ENCODE data around the gene PDZD2.

The PDZD2 gene

GRCh38 chr5:31976169-31976568 lies 337.2 kb downstream of the PDZD2 start:
- DNase-seq (ENCODE audit: low read depth in 2 of 2), result no peak

DNA sequence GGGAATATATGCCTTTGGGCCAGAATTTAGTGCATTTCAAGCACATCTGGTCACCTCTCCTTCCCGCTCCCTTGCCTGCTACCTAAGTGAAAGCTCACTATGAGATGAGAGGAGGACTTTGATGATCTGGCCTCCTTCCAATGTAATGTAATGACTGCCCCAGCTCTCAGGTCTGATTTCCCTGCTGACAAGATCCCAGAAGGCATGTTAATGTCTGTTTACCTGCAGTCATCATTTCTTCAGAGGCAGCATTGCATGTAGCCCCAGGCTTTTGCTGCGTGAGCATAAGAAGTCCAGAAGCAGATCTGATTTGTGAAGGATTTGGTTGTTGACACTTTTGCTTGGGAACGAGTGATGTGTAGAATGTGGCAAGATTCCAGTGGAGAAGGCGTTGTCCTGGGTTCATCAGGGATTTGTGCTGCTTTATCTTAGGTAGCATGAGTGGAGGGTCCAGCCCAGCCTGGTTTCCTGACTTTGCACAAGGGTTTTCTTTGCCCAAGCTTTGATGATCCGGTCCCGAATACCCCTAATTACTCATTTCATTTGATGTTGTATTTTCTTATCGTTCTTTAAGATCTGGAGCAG lies 342.5 kb downstream of the PDZD2 start:
- DNase-seq (ENCODE audit: low read depth in 2 of 2), result no peak

DNA sequence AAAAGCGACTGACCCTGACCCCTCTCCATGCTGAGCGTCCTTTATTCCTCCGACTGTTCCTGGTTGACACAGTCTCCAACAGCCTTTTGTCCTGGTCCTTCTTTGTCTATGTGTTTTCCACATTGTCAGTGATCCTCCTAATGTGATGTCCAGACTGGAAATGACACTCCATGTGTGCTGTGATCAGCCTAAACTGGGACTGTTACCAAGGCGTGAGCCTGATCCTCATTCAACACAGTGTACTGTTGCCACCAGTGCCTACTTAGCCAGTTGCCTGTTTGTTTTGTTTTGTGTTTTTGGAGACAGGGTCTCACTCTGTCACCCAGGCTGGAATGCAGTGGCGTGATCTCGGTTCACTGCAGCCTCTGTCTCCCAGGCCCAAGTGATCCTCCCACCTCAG lies 343.1 kb downstream of the PDZD2 start:
- DNase-seq (ENCODE audit: low read depth in 2 of 2), result no peak

DNA sequence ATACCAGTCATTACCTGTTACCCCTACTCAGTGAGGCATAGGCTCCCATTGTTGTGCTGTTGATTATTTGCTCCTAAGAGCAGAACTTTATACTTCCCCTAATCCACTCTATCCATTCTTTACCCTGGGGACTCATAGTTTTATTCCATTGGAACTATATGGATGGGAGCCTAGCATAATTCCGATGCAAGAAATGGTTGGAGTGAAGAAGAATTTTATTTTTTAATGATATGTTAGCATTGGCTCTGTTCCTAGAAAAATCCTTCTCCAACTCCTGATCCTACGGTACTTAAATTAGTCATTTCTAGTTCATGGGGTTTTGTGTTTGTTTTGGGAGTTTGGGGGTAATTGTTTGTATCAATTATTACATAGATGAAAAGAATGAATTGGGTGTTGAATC lies 343.7 kb downstream of the PDZD2 start:
- DNase-seq (ENCODE audit: low read depth in 2 of 2), result no peak

GRCh38 chr5:31983851-31984250 lies 344.9 kb downstream of the PDZD2 start:
- DNase-seq (ENCODE audit: low read depth in 2 of 2), result no peak

- DNase-seq (ENCODE audit: low read depth in 2 of 2), result no peak
Observed at GRCh38 chr5:31984691-31985090, 345.8 kb downstream of the PDZD2 start.

DNA sequence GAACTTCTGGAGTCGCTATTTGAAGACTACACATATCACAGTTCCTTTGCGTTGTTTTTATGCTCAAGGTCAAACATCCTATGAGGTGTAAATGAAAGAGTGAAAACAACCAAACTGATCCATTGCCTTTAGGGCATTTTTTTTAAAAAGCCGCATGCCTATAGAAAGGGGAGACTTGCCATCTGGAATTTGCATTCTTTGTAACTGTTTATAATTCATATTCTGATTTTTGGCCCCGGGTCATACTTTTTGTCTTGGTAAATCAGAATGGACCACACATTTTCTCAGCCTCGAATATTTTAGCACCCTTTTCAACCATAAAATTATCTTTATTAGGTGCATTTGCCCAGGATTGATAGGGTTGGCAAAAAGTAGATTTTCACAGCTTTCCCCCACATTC lies 347.2 kb downstream of the PDZD2 start:
- no peak for DNase-seq (ENCODE audit: low read depth in 2 of 2)

GRCh38 chr5:31987985-31988710 lies 349.2 kb downstream of the PDZD2 start:
- no peak for DNase-seq (ENCODE audit: low read depth in 2 of 2)

DNA sequence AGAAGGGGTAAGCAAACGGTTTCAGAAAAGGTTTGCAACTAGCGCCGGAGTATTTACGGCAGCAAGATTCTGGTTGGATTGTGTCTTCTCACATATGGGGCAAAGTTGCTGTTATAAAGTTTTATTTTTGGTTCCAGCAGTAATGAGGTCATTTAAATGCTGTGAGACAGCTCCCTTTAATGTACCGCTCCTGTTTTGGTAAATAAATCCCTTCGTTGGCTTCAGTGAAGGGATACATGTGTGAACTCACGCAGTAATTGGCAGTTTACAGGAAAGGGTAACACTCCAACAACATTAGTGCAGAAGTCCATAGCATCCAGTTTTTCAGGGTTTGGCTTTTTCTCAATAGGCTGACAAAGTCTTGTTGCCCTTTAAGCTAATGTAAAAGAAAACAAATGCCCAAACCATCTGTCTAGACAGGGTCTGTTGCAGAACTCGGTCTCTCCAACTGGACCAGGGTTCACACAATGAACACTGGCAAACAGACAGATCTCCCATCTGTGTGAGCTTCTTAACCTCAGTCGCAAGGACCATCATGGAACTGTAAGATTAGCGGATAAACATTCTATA lies 351.2 kb downstream of the PDZD2 start:
- DNase-seq (ENCODE audit: low read depth in 2 of 2), result no peak

GRCh38 chr5:31990701-31991110 lies 351.8 kb downstream of the PDZD2 start:
- DNase-seq (ENCODE audit: low read depth in 2 of 2), result no peak

- DNase-seq (ENCODE audit: low read depth in 2 of 2), result no peak
Observed at GRCh38 chr5:31992377-31992776, 353.4 kb downstream of the PDZD2 start.

- DNase-seq (ENCODE audit: low read depth in 2 of 2), result no peak
Observed at GRCh38 chr5:31993165-31993961, 354.4 kb downstream of the PDZD2 start.

DNA sequence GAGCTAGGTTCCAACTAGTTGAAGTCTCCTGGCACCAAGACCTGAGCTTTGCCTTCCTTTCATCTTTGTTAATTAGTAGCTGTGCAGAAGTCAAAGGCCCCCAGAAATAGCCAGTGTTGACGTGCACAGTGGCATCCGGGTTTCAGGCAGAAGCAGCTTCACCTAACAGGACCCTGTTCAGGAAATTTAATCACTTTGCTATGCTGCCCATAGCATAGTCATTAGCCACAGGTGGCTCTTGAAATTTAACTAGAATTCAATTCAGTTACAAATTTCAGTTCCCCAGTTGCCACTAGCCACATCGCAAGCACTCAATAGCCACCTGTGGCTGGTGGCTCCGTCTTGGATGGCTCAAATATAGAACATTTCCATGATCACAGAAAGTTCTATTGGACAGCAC lies 356.1 kb downstream of the PDZD2 start:
- no peak for DNase-seq (ENCODE audit: low read depth in 2 of 2)

DNA sequence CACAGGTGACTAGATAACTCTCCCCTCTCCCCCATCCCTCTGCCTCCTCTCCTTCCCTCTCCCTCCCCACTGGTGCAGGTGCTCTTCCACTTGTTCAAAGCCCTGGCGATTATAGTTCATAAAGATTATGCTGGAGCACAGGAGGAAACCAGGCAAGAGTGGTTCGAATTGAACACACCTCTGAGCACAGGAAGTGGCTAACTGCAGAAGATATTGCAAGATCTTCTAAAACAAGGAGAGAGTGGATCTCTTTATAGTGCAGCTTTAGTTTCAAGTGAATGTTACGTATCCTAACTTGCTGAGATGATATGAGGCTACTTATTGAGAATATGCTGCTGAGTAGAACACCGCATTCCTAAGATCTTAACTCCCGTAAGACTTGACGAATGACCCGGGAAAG lies 356.8 kb downstream of the PDZD2 start:
- no peak for DNase-seq (ENCODE audit: low read depth in 2 of 2)

DNA sequence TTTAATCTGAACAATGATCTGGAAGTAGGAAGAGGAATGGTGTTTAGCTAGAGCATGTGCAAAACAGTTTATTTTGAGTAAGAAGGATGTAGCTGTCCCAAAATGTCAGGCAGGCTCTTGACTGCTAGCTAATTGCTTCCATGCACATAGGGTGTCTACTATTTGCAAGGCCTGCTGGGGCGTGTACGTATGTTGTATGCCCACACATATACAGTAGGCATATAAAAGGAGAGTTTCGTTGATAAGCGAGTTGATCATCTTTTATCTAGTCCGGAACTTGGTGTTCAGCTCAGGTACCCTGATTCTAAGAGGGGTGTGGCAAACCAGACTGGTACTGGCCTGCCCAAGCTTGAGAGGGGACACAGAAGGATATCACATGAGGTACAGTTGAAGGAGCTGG lies 358.0 kb downstream of the PDZD2 start:
- no peak for DNase-seq (ENCODE audit: low read depth in 2 of 2)

GRCh38 chr5:31999470-31999869 lies 360.5 kb downstream of the PDZD2 start:
- no peak for DNase-seq (ENCODE audit: low read depth in 2 of 2)

- DNase-seq (ENCODE audit: low read depth in 2 of 2), result no peak
Observed at GRCh38 chr5:32000731-32001130, 361.8 kb downstream of the PDZD2 start.

- no peak for DNase-seq (ENCODE audit: low read depth in 2 of 2)
Observed at GRCh38 chr5:32001284-32001683, 362.4 kb downstream of the PDZD2 start.

- no peak for DNase-seq (ENCODE audit: low read depth in 2 of 2)
Observed at GRCh38 chr5:32001707-32002106, 362.8 kb downstream of the PDZD2 start.

DNA sequence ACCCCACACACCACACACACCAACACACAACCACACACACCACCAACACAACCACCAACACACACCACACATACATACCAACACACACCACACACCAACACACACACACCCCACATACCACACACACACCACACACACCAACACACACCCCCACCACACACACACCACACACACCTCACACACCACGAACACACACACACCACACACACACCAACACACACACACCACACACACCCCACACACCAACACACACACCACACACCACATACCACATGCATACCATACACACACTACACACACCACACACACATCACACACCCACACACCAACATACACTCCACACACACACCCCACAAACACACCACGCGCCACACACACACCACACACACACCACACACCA lies 363.8 kb downstream of the PDZD2 start:
- no peak for DNase-seq (ENCODE audit: low read depth in 2 of 2)

DNA sequence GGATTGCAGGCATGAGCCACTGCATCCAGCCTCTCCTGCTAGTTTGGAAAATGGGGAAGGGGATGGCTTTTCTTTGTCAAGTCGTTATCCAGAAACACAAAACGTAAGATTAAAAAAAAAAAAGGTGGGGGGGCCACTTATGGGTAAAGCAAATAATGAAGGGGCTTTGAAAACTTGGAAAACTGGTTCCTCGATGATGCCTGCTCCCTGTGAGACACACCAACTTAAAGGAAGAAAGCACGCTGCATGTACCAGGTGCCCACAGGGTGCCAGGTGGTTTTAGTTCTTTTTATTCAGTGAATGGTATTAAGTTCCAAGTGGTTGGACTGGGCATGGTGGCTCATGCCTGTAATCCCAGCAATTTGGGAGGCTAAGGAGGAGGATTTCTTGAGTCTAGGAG lies 365.1 kb downstream of the PDZD2 start:
- DNase-seq (ENCODE audit: low read depth in 2 of 2), result no peak

DNA sequence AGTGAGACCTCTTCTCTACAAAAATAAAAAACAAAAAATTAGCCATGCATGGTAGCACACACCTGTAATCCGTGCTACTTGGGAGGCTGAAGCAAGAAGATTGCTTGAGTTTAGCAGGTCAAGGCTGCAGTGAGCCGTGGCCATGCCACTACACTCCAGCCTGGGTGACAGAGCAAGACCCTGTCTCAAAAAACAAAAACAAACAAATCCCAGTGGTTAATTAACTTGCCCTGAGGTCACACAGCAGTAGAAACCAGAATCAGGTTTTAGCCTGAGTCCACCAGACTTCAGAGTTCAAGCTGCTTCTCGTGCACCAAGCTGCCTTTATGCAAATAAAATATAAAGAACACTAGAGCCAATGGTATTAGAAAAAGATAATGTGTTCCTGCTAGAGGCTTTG lies 365.5 kb downstream of the PDZD2 start:
- DNase-seq (ENCODE audit: low read depth in 2 of 2), result no peak

GRCh38 chr5:32008746-32009145 lies 369.8 kb downstream of the PDZD2 start:
- DNase-seq (ENCODE audit: low read depth in 2 of 2), result no peak

All from stimulated activated CD8-positive, alpha-beta memory T cell treated with anti-CD3 and anti-CD28 coated beads, Interleukin-15, amount 100 ng/mL, for 48 hours (primary cell).